A549 (cell line): ENCODE results near the gene IL3RA. TPM values are rescaled to one million over a fixed set of nuclear protein-coding genes. Genes with fewer than 3 reads are reported as not detected.

Experiments
- ATAC-seq, 2 experiments: fragments of 200-7000 bp in 1 of 2; fragments of >200 bp in 1 of 2; cut with Nextera tagmentation in 1 of 2; cut with Tn5 transposase in 1 of 2; 3 replicates each; pipeline versions ENCODE4 v1.8.0 to v1.9.1; 2018 to 2020; ENCODE audit warnings: mild to moderate bottlenecking in 1 of 2, moderate library complexity in 1 of 2
- CTCF ChIA-PET: fragments of 300-600 bp; sonication (Branson Sonifier 250); formaldehyde crosslinking; extraction: SDS; loops from one replicate; lab custom pipeline; 2021; ENCODE audit warnings: antibody characterized with exemption, inconsistent platforms; lab: Yijun Ruan, JAX
- POLR2A ChIA-PET: fragments of 350-600 bp; formaldehyde crosslinking; extraction: SDS; loops from one replicate; lab custom pipeline; 2021; ENCODE audit warnings: antibody characterized with exemption, inconsistent platforms; lab: Yijun Ruan, JAX
- DNase-seq, 2 experiments: peaks; one replicate each; pipeline versions ENCODE4 v3.0.0 to v3.0.0-alpha.2; 2011 to 2016; ENCODE audit warnings: low read depth in 1 of 2, low spot score in 1 of 2
- FAIRE-seq: peaks from 2 replicates; lab custom pipeline; 2011; peaks lifted over from hg19 to GRCh38; lab: Jason Lieb, UNC
- H3K27ac ChIP-seq, 2 experiments: fragments of >200 bp; sonication (Bioruptor Twin); formaldehyde crosslinking; 3 replicates each; pipeline ENCODE4 v1.5.1; 2016 to 2017
- H3K4me1 ChIP-seq: fragments of >200 bp; sonication (Bioruptor Twin); formaldehyde crosslinking; 3 replicates; pipeline ENCODE4 v1.6.1; 2016
- H3K4me2 ChIP-seq: fragments of >200 bp; sonication (Bioruptor Twin); formaldehyde crosslinking; 3 replicates; pipeline ENCODE4 v1.6.1; 2016
- H3K4me3 ChIP-seq: fragments of >200 bp; sonication (Bioruptor Twin); formaldehyde crosslinking; 3 replicates; pipeline ENCODE4 v1.5.1; 2016
- H3K9me3 ChIP-seq: fragments of >200 bp; sonication (Bioruptor Twin); formaldehyde crosslinking; 3 replicates; pipeline ENCODE4 v1.6.1; 2016
- CBX2 ChIP-seq: fragments of 200-600 bp; sonication (generic); IDR thresholded peaks from 2 replicates; pipeline ENCODE4 v1.6.1; 2016; ENCODE audit warnings: low read depth, mild to moderate bottlenecking, borderline replicate concordance
- CEBPB ChIP-seq, 2 experiments: fragments of >200 bp in 1 of 2; sonication (Bioruptor Twin) in 1 of 2; formaldehyde crosslinking in 1 of 2; IDR thresholded peaks; 2 replicates each; pipeline ENCODE4 v1.6.1; 2012 to 2016
- CHD4 ChIP-seq: fragments of 200-600 bp; sonication (generic); IDR thresholded peaks from 2 replicates; pipeline ENCODE4 v1.6.1; 2016; ENCODE audit warnings: antibody characterized with exemption, mild to moderate bottlenecking, borderline replicate concordance
- FOSB ChIP-seq: fragments of 250-450 bp; sonication (Bioruptor Pico); IDR thresholded peaks from 2 replicates; pipeline ENCODE4 v1.5.0; 2020; ENCODE audit warnings: mild to moderate bottlenecking, moderate library complexity
- FOSL2 ChIP-seq, 2 experiments: fragments of 450-650 bp in 1 of 2; fragments of >200 bp in 1 of 2; sonication (Bioruptor Twin) in 1 of 2; formaldehyde crosslinking; IDR thresholded peaks; 2 replicates each; pipeline versions ENCODE4 v1.5.0 to v1.6.1; 2016 to 2020; ENCODE audit warnings: mild to moderate bottlenecking in 1 of 2, moderate library complexity in 1 of 2
- HEYL ChIP-seq: fragments of 250-450 bp; sonication (Bioruptor Pico); IDR thresholded peaks from 2 replicates; pipeline ENCODE4 v1.8.0; 2021; ENCODE audit warnings: mild to moderate bottlenecking, moderate library complexity
- JUN ChIP-seq, 2 experiments: fragments of >200 bp; sonication (Bioruptor Twin); formaldehyde crosslinking; IDR thresholded peaks; 2 replicates in 1 of 2; 3 replicates in 1 of 2; pipeline ENCODE4 v1.6.1; 2016 to 2017
- JUNB ChIP-seq: fragments of >200 bp; sonication (Bioruptor Twin); formaldehyde crosslinking; IDR thresholded peaks from 2 replicates; pipeline ENCODE4 v1.6.1; 2016
- KDM5A ChIP-seq: fragments of 200-600 bp; sonication (generic); IDR thresholded peaks from 2 replicates; pipeline ENCODE4 v1.6.1; 2016; ENCODE audit warnings: antibody characterized with exemption, mild to moderate bottlenecking
- MAFK ChIP-seq: fragments of 450-650 bp; IDR thresholded peaks from 2 replicates; pipeline ENCODE4 v1.6.1; 2014; ENCODE audit not compliant: partially characterized antibody
- NFE2L2 ChIP-seq: fragments of 150-350 bp; conservative IDR thresholded peaks from 2 replicates; pipeline ENCODE4 v1.6.1; 2014; ENCODE audit warnings: low read length
- NPAS2 ChIP-seq: fragments of 250-450 bp; sonication (Bioruptor Pico); IDR thresholded peaks from 2 replicates; pipeline ENCODE4 v1.8.0; 2022; ENCODE audit warnings: mild to moderate bottlenecking, moderate library complexity, borderline replicate concordance
- PBX3 ChIP-seq: IDR thresholded peaks from 2 replicates; pipeline ENCODE4 v1.6.1; 2012
- RARB ChIP-seq: fragments of 250-450 bp; sonication (Bioruptor Pico); IDR thresholded peaks from 2 replicates; pipeline ENCODE4 v1.8.0; 2021; ENCODE audit warnings: mild to moderate bottlenecking, moderate library complexity
- TP53 ChIP-seq: fragments of 250-450 bp; sonication (Bioruptor Pico); IDR thresholded peaks from 2 replicates; pipeline ENCODE4 v1.5.0; 2021; ENCODE audit warnings: mild to moderate bottlenecking, moderate library complexity
- WGBS: methylation state at CpG from one replicate; pipeline ENCODE4 v1.1.6; 2017; ENCODE audit errors: missing lambda C conversion rate; 5-methylcytosine and 5-hydroxymethylcytosine counted together
- polyA plus RNA-seq, 4 experiments: library from polyadenylated mRNA; depleted of rRNA in 3 of 4; stranded (reverse); fragments of >200 nt; fragmentation: RNase III in 1 of 4; extraction: RNeasy Plus Mini Kit Qiagen cat#74134 plus additional on column Dnase treatment in 1 of 4; gene quantifications; 2 replicates in 3 of 4; 3 replicates in 1 of 4; pipeline ENCODE4 v1.2.3, GENCODE V29; 2011 to 2017
- TF ChIP-seq, protein P1 (sequence below): IDR thresholded peaks from 2 replicates; pipeline ENCODE4 v1.6.1; 2012; ENCODE audit warnings: low read depth, borderline replicate concordance

Gene IL3RA
- polyA plus RNA-seq, 2 of the 4 experiments (the other 2 are of a cell fraction) = 0.31 TPM; not detected in 1

- Histone ChIP-seq H3K4me3 (no peak overlapping the region), H3K4me2 (no peak overlapping the region), H3K9me3 (peaks cover 24% of the 10 kb centered on the region), H3K27ac (no peak overlapping the region), H3K4me1 (no peaks in the 10 kb centered on the region)
- FAIRE-seq = no peak
- TF ChIP-seq JUN (IDR thresholded peaks at IDR 0.05) = no peak
- no peak for TF ChIP-seq CHD4
- TF ChIP-seq MAFK = no peak
- TF ChIP-seq, protein P1, sequence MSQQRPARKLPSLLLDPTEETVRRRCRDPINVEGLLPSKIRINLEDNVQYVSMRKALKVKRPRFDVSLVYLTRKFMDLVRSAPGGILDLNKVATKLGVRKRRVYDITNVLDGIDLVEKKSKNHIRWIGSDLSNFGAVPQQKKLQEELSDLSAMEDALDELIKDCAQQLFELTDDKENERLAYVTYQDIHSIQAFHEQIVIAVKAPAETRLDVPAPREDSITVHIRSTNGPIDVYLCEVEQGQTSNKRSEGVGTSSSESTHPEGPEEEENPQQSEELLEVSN = no peak
- no peak; the same call in 1 of the 2 replicates for TF ChIP-seq FOSB (CRISPR knock-in tag)
- TF ChIP-seq HEYL (CRISPR knock-in tag) = no peak
- TF ChIP-seq NPAS2 (CRISPR knock-in tag) = no peak
- no peak for TF ChIP-seq FOSL2 (IDR thresholded peaks at IDR 0.05)
- no peak for TF ChIP-seq FOSL2 (CRISPR knock-in tag; IDR thresholded peaks at IDR 0.05)
- no peak for TF ChIP-seq TP53 (CRISPR knock-in tag)
- no peak for TF ChIP-seq RARB (CRISPR knock-in tag)
- TF ChIP-seq JUNB = no peak
- no peak for TF ChIP-seq KDM5A
- no peak for ATAC-seq
- ChIA-PET POLR2A (no interaction called here), CTCF (no interaction called here)
- 94% methylated on average over 14 of the region's 20 CpGs for WGBS
- no peak for DNase-seq
Measured at GRCh38 chrX:1417921-1418771, 81.6 kb downstream of the IL3RA start.

DNA sequence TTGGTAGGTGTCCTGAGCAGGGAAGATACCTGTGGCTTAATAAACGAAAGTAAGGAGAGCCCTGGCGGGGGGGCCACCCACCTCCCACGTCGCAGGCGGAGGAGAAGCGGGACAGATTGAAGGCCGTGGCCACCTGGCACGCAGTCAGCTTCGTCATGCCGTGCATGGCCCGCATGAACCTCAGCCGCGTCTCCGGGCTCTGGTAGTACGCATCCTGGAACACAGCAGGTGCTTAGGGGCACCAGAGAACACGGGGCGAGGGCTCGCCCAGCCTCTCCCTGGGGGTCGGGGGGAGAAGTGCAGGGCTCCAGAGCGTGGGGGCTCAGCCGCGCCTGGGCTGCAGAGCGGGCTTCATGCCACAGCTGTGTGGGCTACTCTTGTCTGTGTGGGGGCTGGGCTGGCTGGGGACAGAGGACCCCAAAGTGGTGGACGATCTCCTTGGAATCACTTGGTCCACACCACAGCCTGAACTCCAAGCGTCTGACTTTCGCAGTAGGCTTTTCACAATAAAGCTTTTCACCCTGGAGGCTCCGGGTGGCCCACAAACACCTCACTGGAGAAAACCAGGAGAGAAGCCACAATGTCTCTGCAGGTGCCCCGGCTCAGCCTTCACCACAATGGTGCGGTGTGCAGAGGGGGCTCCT, 82.4 kb downstream of the IL3RA start:
- ChIA-PET CTCF (no interaction called here), POLR2A (no interaction called here)
- FAIRE-seq (no peak), ATAC-seq (peak; percentile 4 to 6; a peak in 3 of 6 replicates), DNase-seq (no peak)
- WGBS = 90% methylated on average over 24 of the region's 29 CpGs
- no peak overlapping the region for H3K4me2 ChIP-seq
- no peak overlapping the region for H3K4me3 ChIP-seq
- no peaks in the 10 kb centered on the region for H3K4me1 ChIP-seq
- no peak for TF ChIP-seq CEBPB (IDR thresholded peaks at IDR 0.05)
- TF ChIP-seq PBX3 = peak; percentile 28
- no peak overlapping the region for H3K27ac ChIP-seq
- H3K9me3 ChIP-seq = peaks cover 31% of the 10 kb centered on the region

DNA sequence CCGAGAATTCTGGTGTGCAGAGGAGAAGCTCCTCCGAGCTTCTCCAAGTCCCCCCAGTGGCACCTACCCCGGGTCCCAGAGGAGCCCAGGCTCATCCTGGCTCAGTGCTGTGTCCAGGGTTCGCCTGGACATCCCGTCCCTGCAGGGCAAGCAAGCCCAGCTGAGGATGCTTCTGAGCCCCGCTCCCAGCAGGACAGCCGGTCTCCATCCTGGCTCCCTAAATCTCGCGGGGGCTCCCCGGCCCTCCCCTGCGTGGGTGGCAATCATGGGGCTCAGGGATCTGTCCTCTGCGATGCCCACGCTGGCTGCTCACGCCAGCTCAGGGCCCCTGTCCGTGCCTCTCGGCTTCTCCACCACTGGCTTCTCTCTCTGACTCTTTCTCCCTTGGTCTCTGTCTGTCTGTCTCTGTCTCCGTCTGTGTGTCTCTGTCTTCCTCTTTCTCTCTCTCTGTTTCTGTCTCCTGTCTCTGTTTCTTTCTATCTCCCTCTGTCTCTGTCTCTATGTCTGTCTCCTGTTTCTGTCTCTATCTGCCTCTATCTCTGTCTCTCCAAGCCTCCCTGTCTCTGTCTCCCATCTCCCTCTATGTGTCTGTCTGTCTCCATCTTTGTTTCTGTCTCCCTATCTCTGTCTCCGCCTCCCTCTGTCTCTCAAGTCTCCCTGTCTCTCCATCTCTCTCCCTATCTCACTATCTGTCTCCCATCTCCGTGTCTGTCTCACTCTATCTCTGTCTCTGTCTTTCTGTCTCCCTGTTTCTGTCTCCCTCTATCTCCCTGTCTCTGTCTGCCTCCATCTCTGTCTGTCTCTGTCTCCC, 83.2 kb downstream of the IL3RA start:
- no peak overlapping the region for H3K27ac ChIP-seq
- no peak overlapping the region for H3K4me3 ChIP-seq
- peaks cover 31% of the 10 kb centered on the region for H3K9me3 ChIP-seq
- 88% methylated on average over 19 of the region's 19 CpGs for WGBS
- ChIA-PET CTCF (no interaction called here), POLR2A (no interaction called here)
- H3K4me1 ChIP-seq = no peaks in the 10 kb centered on the region
- DNase-seq (no peak), ATAC-seq (peak; percentile 5 to 19; a peak in 4 of 6 replicates), FAIRE-seq (no peak)
- TF ChIP-seq PBX3 (peak; percentile 73), CBX2 (no peak), CHD4 (no peak), JUN (IDR thresholded peaks at IDR 0.05) (no peak), NFE2L2 (no peak)
- no peak overlapping the region for H3K4me2 ChIP-seq
